GM21360 (cell line): Measurements from ENCODE around the gene YPEL4.

Experiments used
- ATAC-seq: cut with Tn5 transposase; IDR thresholded peaks from one replicate; pipeline ENCODE4 v1.9.1; 2021; ENCODE audit warnings: mild to moderate bottlenecking, moderate library complexity; ENCODE audit not compliant: unreplicated experiment

Gene YPEL4

GRCh38 chr11:57596266-57596885 lies 53.3 kb downstream of the YPEL4 start:
- ATAC-seq = no peak
